ENCODE measurements around the gene APOBEC3C.
A peak's percentile ranks its signal among the peaks of the same experiment; 100 is the strongest.
"Not testable (repeated sequence)": the region's sequence is repeated elsewhere in the genome, so short reads cannot be mapped to it uniquely, and the experiment has no call there.

APOBEC3C gene

GRCh38 chr22:38973289-38974169 lies 40.5 kb upstream of the APOBEC3C start:
- Histone ChIP-seq H3K9ac (ENCODE audit: low read length) (no peak overlapping the region), H3K36me3 (ENCODE audit: control insufficient read depth, insufficient read depth, low read length) (no peaks in the 10 kb centered on the region), H3K4me3 (ENCODE audit: low read length) (no peak overlapping the region), H3K27ac (ENCODE audit: low read depth, low read length) (no peak overlapping the region), H3K27me3 (ENCODE audit: control insufficient read depth, insufficient read depth, low read length) (no peaks in the 10 kb centered on the region), H3K4me1 (ENCODE audit: control insufficient read depth, insufficient read depth, low read length) (no peaks in the 10 kb centered on the region)

- Histone ChIP-seq H3K4me3 (ENCODE audit: low read length) (no peak overlapping the region), H3K27ac (ENCODE audit: low read depth, low read length) (no peak overlapping the region), H3K27me3 (ENCODE audit: control insufficient read depth, insufficient read depth, low read length) (no peaks in the 10 kb centered on the region), H3K9ac (ENCODE audit: low read length) (no peak overlapping the region), H3K4me1 (ENCODE audit: control insufficient read depth, insufficient read depth, low read length) (no peaks in the 10 kb centered on the region), H3K36me3 (ENCODE audit: control insufficient read depth, insufficient read depth, low read length) (no peaks in the 10 kb centered on the region)
These were observed 39.8 kb upstream of the APOBEC3C start for GRCh38 chr22:38974170-38974825.

- H3K4me1 ChIP-seq (ENCODE audit: control insufficient read depth, insufficient read depth, low read length) = no peaks in the 10 kb centered on the region
- no peak overlapping the region for H3K27ac ChIP-seq (ENCODE audit: low read depth, low read length)
- H3K27me3 ChIP-seq (ENCODE audit: control insufficient read depth, insufficient read depth, low read length) = no peaks in the 10 kb centered on the region
- no peaks in the 10 kb centered on the region for H3K36me3 ChIP-seq (ENCODE audit: control insufficient read depth, insufficient read depth, low read length)
- H3K9ac ChIP-seq (ENCODE audit: low read length) = no peak overlapping the region
- no peak overlapping the region for H3K4me3 ChIP-seq (ENCODE audit: low read length)
These were observed 39.3 kb upstream of the APOBEC3C start for GRCh38 chr22:38974826-38975175.

- H3K4me3 ChIP-seq (ENCODE audit: low read length); H3K27me3 ChIP-seq (ENCODE audit: control insufficient read depth, insufficient read depth, low read length); H3K27ac ChIP-seq (ENCODE audit: low read depth, low read length); H3K36me3 ChIP-seq (ENCODE audit: control insufficient read depth, insufficient read depth, low read length); H3K9ac ChIP-seq (ENCODE audit: low read length); H3K4me1 ChIP-seq (ENCODE audit: control insufficient read depth, insufficient read depth, low read length): not testable (repeated sequence)
These were observed 36.8 kb upstream of the APOBEC3C start for GRCh38 chr22:38977289-38977688.

- not testable (repeated sequence) for H3K27me3 ChIP-seq (ENCODE audit: control insufficient read depth, insufficient read depth, low read length); H3K9ac ChIP-seq (ENCODE audit: low read length); H3K36me3 ChIP-seq (ENCODE audit: control insufficient read depth, insufficient read depth, low read length); H3K4me1 ChIP-seq (ENCODE audit: control insufficient read depth, insufficient read depth, low read length); H3K27ac ChIP-seq (ENCODE audit: low read depth, low read length); H3K4me3 ChIP-seq (ENCODE audit: low read length)
These were observed 33.5 kb upstream of the APOBEC3C start for GRCh38 chr22:38980587-38980986.

- no peak overlapping the region for H3K9ac ChIP-seq (ENCODE audit: low read length)
- no peaks in the 10 kb centered on the region for H3K27me3 ChIP-seq (ENCODE audit: control insufficient read depth, insufficient read depth, low read length)
- no peaks in the 10 kb centered on the region for H3K36me3 ChIP-seq (ENCODE audit: control insufficient read depth, insufficient read depth, low read length)
- peak overlapping the region; percentile 45 for H3K4me3 ChIP-seq (ENCODE audit: low read length)
- no peaks in the 10 kb centered on the region for H3K4me1 ChIP-seq (ENCODE audit: control insufficient read depth, insufficient read depth, low read length)
- H3K27ac ChIP-seq (ENCODE audit: low read depth, low read length) = peak overlapping the region; percentile 17
These were observed 32.8 kb upstream of the APOBEC3C start for GRCh38 chr22:38981005-38981991.

GRCh38 chr22:38981992-38982927 lies 31.8 kb upstream of the APOBEC3C start, which contains the start of gene APOBEC3B:
Gene APOBEC3B, plus strand, starts transcription at chr22:38982347. Its CDS starts 107 bp downstream, at chr22:38982454.
- no peaks in the 10 kb centered on the region for H3K27me3 ChIP-seq (ENCODE audit: control insufficient read depth, insufficient read depth, low read length)
- no peaks in the 10 kb centered on the region for H3K4me1 ChIP-seq (ENCODE audit: control insufficient read depth, insufficient read depth, low read length)
- peak within 1 kb of the TSS; percentile 17 for H3K27ac ChIP-seq (ENCODE audit: low read depth, low read length)
- peak within 1 kb of the TSS; percentile 45 for H3K4me3 ChIP-seq (ENCODE audit: low read length)
- no peak within 1 kb of the TSS for H3K9ac ChIP-seq (ENCODE audit: low read length)
- H3K36me3 ChIP-seq (ENCODE audit: control insufficient read depth, insufficient read depth, low read length) = no peaks in the 10 kb centered on the region

- Histone ChIP-seq H3K27ac (ENCODE audit: low read depth, low read length) (no peak overlapping the region), H3K27me3 (ENCODE audit: control insufficient read depth, insufficient read depth, low read length) (no peaks in the 10 kb centered on the region), H3K36me3 (ENCODE audit: control insufficient read depth, insufficient read depth, low read length) (no peaks in the 10 kb centered on the region), H3K9ac (ENCODE audit: low read length) (no peak overlapping the region), H3K4me1 (ENCODE audit: control insufficient read depth, insufficient read depth, low read length) (no peaks in the 10 kb centered on the region), H3K4me3 (ENCODE audit: low read length) (no peak overlapping the region)
These were observed 29.8 kb upstream of the APOBEC3C start for GRCh38 chr22:38984224-38984623.

GRCh38 chr22:38984784-38985757 lies 29.0 kb upstream of the APOBEC3C start:
- not testable (repeated sequence) for H3K9ac ChIP-seq (ENCODE audit: low read length); H3K36me3 ChIP-seq (ENCODE audit: control insufficient read depth, insufficient read depth, low read length); H3K27ac ChIP-seq (ENCODE audit: low read depth, low read length); H3K27me3 ChIP-seq (ENCODE audit: control insufficient read depth, insufficient read depth, low read length); H3K4me3 ChIP-seq (ENCODE audit: low read length); H3K4me1 ChIP-seq (ENCODE audit: control insufficient read depth, insufficient read depth, low read length)

- no peak overlapping the region for H3K9ac ChIP-seq (ENCODE audit: low read length)
- no peak overlapping the region for H3K4me3 ChIP-seq (ENCODE audit: low read length)
- no peaks in the 10 kb centered on the region for H3K36me3 ChIP-seq (ENCODE audit: control insufficient read depth, insufficient read depth, low read length)
- H3K27me3 ChIP-seq (ENCODE audit: control insufficient read depth, insufficient read depth, low read length) = no peaks in the 10 kb centered on the region
- no peak overlapping the region for H3K27ac ChIP-seq (ENCODE audit: low read depth, low read length)
- H3K4me1 ChIP-seq (ENCODE audit: control insufficient read depth, insufficient read depth, low read length) = no peaks in the 10 kb centered on the region
These were observed 27.4 kb upstream of the APOBEC3C start for GRCh38 chr22:38986629-38987028.
